K562 (cell line): Measurements from ENCODE around the gene SLC25A17. TPM values are rescaled to one million over a fixed set of nuclear protein-coding genes. Genes with fewer than 3 reads are reported as not detected.

Experiments used
- ARID3B ChIP-seq: fragments of 250-450 bp; sonication (Bioruptor Pico); IDR thresholded peaks from 2 replicates; pipeline ENCODE4 v1.4.0; 2020; ENCODE audit warnings: borderline replicate concordance
- BCLAF1 ChIP-seq, 2 experiments: fragments of 450-650 bp in 1 of 2; IDR thresholded peaks; 2 replicates each; pipeline ENCODE4 v1.6.1; 2011 to 2017; ENCODE audit warnings: low read depth in 2 of 2, antibody characterized with exemption in 1 of 2, borderline replicate concordance in 1 of 2, low read length in 1 of 2, mild to moderate bottlenecking in 1 of 2, mixed read lengths in 1 of 2; ENCODE audit not compliant: control insufficient read depth in 1 of 2
- FOXO4 ChIP-seq: fragments of 450-650 bp; formaldehyde crosslinking; IDR thresholded peaks from 2 replicates; pipeline ENCODE4 v1.4.0; 2020; ENCODE audit warnings: mild to moderate bottlenecking, moderate library complexity
- HDAC8 ChIP-seq: fragments of 450-650 bp; IDR thresholded peaks from 2 replicates; pipeline ENCODE4 v1.6.1; 2016; ENCODE audit warnings: mild to moderate bottlenecking, missing genetic modification characterization, moderate library complexity, missing compliant biosample characterization
- IFI16 ChIP-seq: fragments of 250-450 bp; sonication (Bioruptor Pico); IDR thresholded peaks from 2 replicates; pipeline ENCODE4 v2.1.2; 2022; ENCODE audit warnings: mild to moderate bottlenecking, inconsistent platforms
- MCM7 ChIP-seq, 2 experiments: fragments of 450-650 bp; IDR thresholded peaks; 2 replicates each; pipeline ENCODE4 v1.6.1; 2016 to 2018
- SAP30 ChIP-seq: fragments of 200-600 bp; sonication (generic); IDR thresholded peaks from 2 replicates; pipeline ENCODE4 v1.6.1; 2012; ENCODE audit warnings: borderline replicate concordance, low read depth, mild to moderate bottlenecking, moderate library complexity, low read length, control low read depth, inconsistent platforms; ENCODE audit not compliant: insufficient read depth, poor library complexity, severe bottlenecking
- SIN3A ChIP-seq, 2 experiments: fragments of 150-350 bp in 1 of 2; IDR thresholded peaks; 2 replicates each; pipeline ENCODE4 v1.6.1; 2011 to 2016; ENCODE audit warnings: borderline replicate concordance in 2 of 2, low read depth in 2 of 2, low read length in 2 of 2, mild to moderate bottlenecking in 2 of 2, moderate library complexity in 2 of 2; ENCODE audit not compliant: control insufficient read depth in 1 of 2
- TCF15 ChIP-seq: fragments of 250-450 bp; sonication (Bioruptor Pico); IDR thresholded peaks from 2 replicates; pipeline ENCODE4 v1.8.0; 2022; ENCODE audit warnings: moderate library complexity, mild to moderate bottlenecking, inconsistent platforms
- VEZF1 ChIP-seq: fragments of 200-800 bp; sonication (Bioruptor generic); IDR thresholded peaks from 2 replicates; pipeline ENCODE4 v1.6.1; 2017; ENCODE audit warnings: missing genetic modification characterization, missing compliant biosample characterization
- ZBTB17 ChIP-seq: fragments of 450-650 bp; formaldehyde crosslinking; IDR thresholded peaks from 2 replicates; pipeline ENCODE4 v1.4.0; 2020; ENCODE audit warnings: mild to moderate bottlenecking
- ZBTB7A ChIP-seq: IDR thresholded peaks from 2 replicates; pipeline ENCODE4 v1.6.1; 2011; ENCODE audit warnings: low read depth, mild to moderate bottlenecking, low read length, moderate library complexity, borderline replicate concordance; ENCODE audit not compliant: control insufficient read depth
- ZFPM2 ChIP-seq: fragments of 250-450 bp; sonication (Bioruptor Pico); IDR thresholded peaks from 2 replicates; pipeline ENCODE4 v1.5.1; 2022; ENCODE audit warnings: mild to moderate bottlenecking
- polyA plus RNA-seq, 8 experiments: library from polyadenylated mRNA; depleted of rRNA in 4 of 8; stranded (reverse) in 5 of 8; unstranded in 3 of 8; fragments of >200 nt; fragmentation: Nextera tagmentation in 2 of 8; fragmentation: Illumina TruSeq in 1 of 8; extraction: Ambion mirVana in 2 of 8; extraction: Trizol in 1 of 8; gene quantifications; 2 replicates each; pipeline versions ENCODE4 v1.2.1 to v1.2.3, GENCODE V29; 2011 to 2014; ENCODE audit warnings: inconsistent platforms in 1 of 8, missing spikeins in 1 of 8
- total RNA-seq, 7 experiments: library from RNA; depleted of rRNA in 6 of 7; stranded (reverse); fragments of >200 nt in 6 of 7; fragmentation: Illumina TruSeq in 2 of 7; extraction: Trizol in 2 of 7; gene quantifications; 2 replicates each; pipeline versions ENCODE4 v1.2.1 to v1.2.3, GENCODE V29; 2011 to 2021; ENCODE audit warnings: low replicate concordance in 1 of 7

Gene SLC25A17
- total and polyA plus RNA-seq, 9 of the 15 experiments (the other 6 are each of a cell fraction or from before 2014, with no cell fraction given): 32.6 to 136 (median 56.2) TPM

- TF ChIP-seq BCLAF1 (IDR thresholded peaks at IDR 0.05; ENCODE audit: borderline replicate concordance in 1 of 2, control insufficient read depth in 1 of 2, low read depth in 2 of 2, low read length in 1 of 2): no peak
- TF ChIP-seq FOXO4 (CRISPR knock-in tag): peak; percentile 97
- no peak for TF ChIP-seq ZBTB7A
- peak; percentile 99 for TF ChIP-seq HDAC8
- TF ChIP-seq TCF15 (CRISPR knock-in tag): peak; percentile 100
- TF ChIP-seq IFI16 (CRISPR knock-in tag): peak; percentile 99
- TF ChIP-seq MCM7 (IDR thresholded peaks at IDR 0.05): no peak
- TF ChIP-seq VEZF1 (CRISPR knock-in tag): peak; percentile 87
- TF ChIP-seq ARID3B (CRISPR knock-in tag): peak; percentile 97; the same call in 1 of the 2 replicates
- no peak for TF ChIP-seq SAP30
- TF ChIP-seq ZFPM2: peak; percentile 99
- TF ChIP-seq ZBTB17 (CRISPR knock-in tag): peak; percentile 98
- no peak for TF ChIP-seq SIN3A (IDR thresholded peaks at IDR 0.05; ENCODE audit: borderline replicate concordance in 2 of 2, control insufficient read depth in 1 of 2, low read depth in 2 of 2, low read length in 2 of 2)
These were observed 5.2 kb downstream of the SLC25A17 start (continued) for GRCh38 chr22:40813912-40814315.
